ENCODE results near the gene MPO. TPM values are rescaled to one million over a fixed set of nuclear protein-coding genes. Genes with fewer than 3 reads are reported as not detected.

Gene MPO
- total RNA-seq, 1 experiment from 2014 or later, result not detected

GRCh38 chr17:58324409-58325288 is 43.9 kb upstream of the MPO start:
- no peak for DNase-seq
- TF ChIP-seq, protein P1, sequence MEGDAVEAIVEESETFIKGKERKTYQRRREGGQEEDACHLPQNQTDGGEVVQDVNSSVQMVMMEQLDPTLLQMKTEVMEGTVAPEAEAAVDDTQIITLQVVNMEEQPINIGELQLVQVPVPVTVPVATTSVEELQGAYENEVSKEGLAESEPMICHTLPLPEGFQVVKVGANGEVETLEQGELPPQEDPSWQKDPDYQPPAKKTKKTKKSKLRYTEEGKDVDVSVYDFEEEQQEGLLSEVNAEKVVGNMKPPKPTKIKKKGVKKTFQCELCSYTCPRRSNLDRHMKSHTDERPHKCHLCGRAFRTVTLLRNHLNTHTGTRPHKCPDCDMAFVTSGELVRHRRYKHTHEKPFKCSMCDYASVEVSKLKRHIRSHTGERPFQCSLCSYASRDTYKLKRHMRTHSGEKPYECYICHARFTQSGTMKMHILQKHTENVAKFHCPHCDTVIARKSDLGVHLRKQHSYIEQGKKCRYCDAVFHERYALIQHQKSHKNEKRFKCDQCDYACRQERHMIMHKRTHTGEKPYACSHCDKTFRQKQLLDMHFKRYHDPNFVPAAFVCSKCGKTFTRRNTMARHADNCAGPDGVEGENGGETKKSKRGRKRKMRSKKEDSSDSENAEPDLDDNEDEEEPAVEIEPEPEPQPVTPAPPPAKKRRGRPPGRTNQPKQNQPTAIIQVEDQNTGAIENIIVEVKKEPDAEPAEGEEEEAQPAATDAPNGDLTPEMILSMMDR (conservative IDR thresholded peaks at IDR 0.05), result no peak

More at GRCh38 chr17:58324409-58325288, 43.9 kb upstream of the MPO start:
- Mint-ChIP-seq H3K4me3 (peak overlapping the region; percentile 63 to 77), H3K9me3 (no peaks in the 10 kb centered on the region), H3K4me1 (peaks cover 33 to 41% of the 10 kb centered on the region in 2 experiments), H3K27me3 (ENCODE audit: low read depth) (peaks cover 55% of the 10 kb centered on the region), H3K36me3 (ENCODE audit: insufficient read depth in 1 of 3, low read depth in 3 of 3) (peaks cover 0 to 13% (median 2%) of the 10 kb centered on the region in 3 experiments; a peak in 5 of 7 replicates), H3K27ac (no peak overlapping the region)
- Histone ChIP-seq H2BK12ac (ENCODE audit: insufficient read length, low read depth, low read length) (no peak overlapping the region), H2BK5ac (ENCODE audit: insufficient read length, low read length) (no peak overlapping the region), H3K4me1 (ENCODE audit: insufficient read depth, low read length) (peaks cover 3% of the 10 kb centered on the region; the same call in 1 of the 2 replicates), H3K56ac (ENCODE audit: insufficient read length, low read depth, low read length) (no peak overlapping the region), H4K8ac (replicated peaks; ENCODE audit: insufficient read length, low read depth, low read length) (no peak overlapping the region), H3K4me2 (ENCODE audit: insufficient read depth, insufficient read length, low read length) (peak overlapping the region; percentile 33), H3K9me3 (ENCODE audit: control insufficient read depth, low read depth, low read length) (no peaks in the 10 kb centered on the region), H3K4ac (ENCODE audit: low read depth, low read length) (no peak overlapping the region), H3K27me3 (ENCODE audit: insufficient read depth, low read length) (no peaks in the 10 kb centered on the region; the same call in 1 of the 2 replicates), H2AFZ (ENCODE audit: low read length) (no peak overlapping the region), H3K79me1 (ENCODE audit: insufficient read depth, low read depth, low read length, poor library complexity, severe bottlenecking) (no peaks in the 10 kb centered on the region), H4K91ac (ENCODE audit: insufficient read length, low read depth, low read length) (no peak overlapping the region), H3K27ac (ENCODE audit: insufficient read length, low read depth, low read length) (no peak overlapping the region), H3K23me2 (ENCODE audit: insufficient read length, low read depth, low read length, poor library complexity, severe bottlenecking) (peaks cover 15% of the 10 kb centered on the region), H3T11ph (ENCODE audit: low read length) (no peak overlapping the region), H3K14ac (ENCODE audit: insufficient read depth, low read length) (peak overlapping the region; percentile 80), H2BK20ac (ENCODE audit: low read depth, low read length, poor library complexity, severe bottlenecking) (no peak overlapping the region), H2BK120ac (ENCODE audit: low read depth, low read length, poor library complexity, severe bottlenecking) (no peak overlapping the region), H3K79me2 (ENCODE audit: insufficient read depth, low read length) (no peaks in the 10 kb centered on the region), H4K5ac (ENCODE audit: insufficient read length, low read depth, low read length) (no peak overlapping the region), H3K23ac (ENCODE audit: insufficient read length, low read depth, low read length) (no peak overlapping the region), H2BK15ac (ENCODE audit: low read depth, low read length) (no peak overlapping the region), H2AK5ac (ENCODE audit: insufficient read length, low read length) (no peak overlapping the region), H4K20me1 (ENCODE audit: control insufficient read depth, insufficient read depth, insufficient read length) (no peaks in the 10 kb centered on the region), H3K18ac (ENCODE audit: insufficient read length, low read depth, low read length) (peak overlapping the region; percentile 91), H3K9ac (ENCODE audit: extremely low read depth, insufficient read length, low read length) (no peak overlapping the region)
- no CpG with 5 or more reads among the region's 66 CpGs for WGBS (ENCODE audit: extremely low coverage, insufficient read length, low lambda C conversion rate)
